GM19193 (cell line): ENCODE results near the gene SAMD4A.
A peak's percentile ranks its signal among the peaks of the same experiment; 100 is the strongest.

Experiments
- POLR2A ChIP-seq: IDR thresholded peaks from 4 replicates; pipeline ENCODE4 v1.6.1; 2011; ENCODE audit not compliant: insufficient read depth, insufficient read length; ENCODE audit errors: extremely low read depth

SAMD4A gene, protein sequence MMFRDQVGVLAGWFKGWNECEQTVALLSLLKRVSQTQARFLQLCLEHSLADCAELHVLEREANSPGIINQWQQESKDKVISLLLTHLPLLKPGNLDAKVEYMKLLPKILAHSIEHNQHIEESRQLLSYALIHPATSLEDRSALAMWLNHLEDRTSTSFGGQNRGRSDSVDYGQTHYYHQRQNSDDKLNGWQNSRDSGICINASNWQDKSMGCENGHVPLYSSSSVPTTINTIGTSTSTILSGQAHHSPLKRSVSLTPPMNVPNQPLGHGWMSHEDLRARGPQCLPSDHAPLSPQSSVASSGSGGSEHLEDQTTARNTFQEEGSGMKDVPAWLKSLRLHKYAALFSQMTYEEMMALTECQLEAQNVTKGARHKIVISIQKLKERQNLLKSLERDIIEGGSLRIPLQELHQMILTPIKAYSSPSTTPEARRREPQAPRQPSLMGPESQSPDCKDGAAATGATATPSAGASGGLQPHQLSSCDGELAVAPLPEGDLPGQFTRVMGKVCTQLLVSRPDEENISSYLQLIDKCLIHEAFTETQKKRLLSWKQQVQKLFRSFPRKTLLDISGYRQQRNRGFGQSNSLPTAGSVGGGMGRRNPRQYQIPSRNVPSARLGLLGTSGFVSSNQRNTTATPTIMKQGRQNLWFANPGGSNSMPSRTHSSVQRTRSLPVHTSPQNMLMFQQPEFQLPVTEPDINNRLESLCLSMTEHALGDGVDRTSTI

GRCh38 chr14:54566410-54567223 is at the start of gene SAMD4A:
TSS of gene SAMD4A (plus strand) at chr14:54567128. CDS start at chr14:54567917, 789 bp downstream.
- TF ChIP-seq POLR2A = peak; percentile 24

DNA sequence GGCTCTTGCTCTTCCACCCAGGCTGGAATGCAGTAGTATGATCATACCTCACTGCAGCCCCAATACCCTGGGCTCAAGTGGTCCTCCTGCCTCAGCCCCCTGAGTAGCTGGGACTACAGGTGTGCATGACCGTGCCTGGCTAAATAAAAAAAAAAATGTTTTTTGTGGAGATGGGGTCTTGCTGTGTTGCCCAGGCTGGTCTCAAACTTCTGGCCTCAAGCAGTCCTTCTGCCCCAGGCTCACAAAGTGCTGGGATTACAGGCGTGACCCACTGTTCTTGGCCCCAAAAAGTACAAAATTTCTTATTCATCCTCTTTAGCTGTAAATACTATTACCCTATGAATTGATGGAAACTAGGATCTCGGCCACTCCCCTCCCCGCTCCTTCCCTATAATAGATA is 42.5 kb upstream of the SAMD4A start:
- TF ChIP-seq POLR2A = no peak

DNA sequence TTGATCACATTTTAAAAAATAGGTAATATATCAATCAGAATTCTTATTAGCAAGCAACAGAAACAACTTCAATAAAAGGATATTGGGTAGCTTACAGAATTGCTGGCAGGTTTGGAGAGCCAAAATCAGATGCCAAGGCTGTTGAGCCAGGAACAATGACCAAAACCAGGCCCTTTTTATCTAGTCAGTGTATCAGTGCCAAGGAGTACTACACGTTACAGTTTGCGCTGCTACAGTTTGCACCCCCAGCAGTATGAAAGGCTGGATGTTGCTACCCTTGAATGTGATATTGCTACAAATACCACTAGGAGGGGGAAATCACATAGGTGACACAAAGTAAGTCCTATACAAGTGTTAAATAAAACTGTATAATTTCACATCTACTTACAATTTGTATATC is 38.0 kb upstream of the SAMD4A start:
- no peak for TF ChIP-seq POLR2A

- TF ChIP-seq POLR2A = no peak
Observed at GRCh38 chr14:54529811-54530210, 37.1 kb upstream of the SAMD4A start.

- TF ChIP-seq POLR2A = no peak
Observed at GRCh38 chr14:54532111-54533012, 34.6 kb upstream of the SAMD4A start.

DNA sequence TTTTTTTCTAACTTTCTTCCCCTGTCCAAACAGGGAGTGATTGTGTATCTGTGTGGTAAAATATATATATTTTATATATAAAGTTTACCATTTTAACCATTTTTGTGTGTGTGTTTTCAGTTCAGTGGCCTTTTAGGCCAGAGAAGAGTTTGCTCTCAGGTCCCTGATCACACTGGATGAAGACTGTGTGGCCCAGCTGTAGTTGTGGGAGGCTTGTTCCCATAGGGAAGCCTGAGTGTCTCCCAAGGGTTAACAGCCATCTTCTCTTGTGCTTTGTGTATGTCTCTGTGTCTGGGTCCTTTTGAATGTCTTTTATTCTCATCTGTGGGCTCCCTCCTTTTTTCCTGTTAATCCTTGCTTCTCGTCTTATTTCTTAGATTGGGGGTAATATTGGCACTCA is 33.8 kb upstream of the SAMD4A start:
- TF ChIP-seq POLR2A = no peak

GRCh38 chr14:54535126-54535525 is 31.8 kb upstream of the SAMD4A start:
- no peak for TF ChIP-seq POLR2A

- no peak for TF ChIP-seq POLR2A
Observed at GRCh38 chr14:54535646-54536045, 31.3 kb upstream of the SAMD4A start.

DNA sequence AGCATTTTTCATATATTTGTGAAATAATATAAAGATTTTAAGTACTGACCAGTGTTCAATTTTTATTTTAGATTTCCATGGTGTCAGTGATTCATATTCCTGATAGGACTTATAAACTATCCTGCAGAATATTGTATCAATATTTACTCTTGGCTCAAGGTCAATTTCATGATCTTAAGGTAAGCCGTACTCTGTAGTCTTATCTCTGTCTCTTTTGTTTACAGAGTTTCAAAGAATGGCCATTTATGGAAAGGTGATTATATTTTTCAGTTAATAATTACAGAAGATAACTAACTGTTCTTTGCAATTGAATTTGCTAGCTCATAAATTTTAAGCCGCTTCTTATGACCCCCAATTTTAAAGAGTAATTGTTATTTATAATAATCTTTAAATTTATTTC is 29.3 kb upstream of the SAMD4A start:
- TF ChIP-seq POLR2A = no peak

GRCh38 chr14:54538055-54538454 is 28.9 kb upstream of the SAMD4A start:
- TF ChIP-seq POLR2A = no peak

GRCh38 chr14:54547583-54547982 is 19.3 kb upstream of the SAMD4A start:
- TF ChIP-seq POLR2A = no peak

DNA sequence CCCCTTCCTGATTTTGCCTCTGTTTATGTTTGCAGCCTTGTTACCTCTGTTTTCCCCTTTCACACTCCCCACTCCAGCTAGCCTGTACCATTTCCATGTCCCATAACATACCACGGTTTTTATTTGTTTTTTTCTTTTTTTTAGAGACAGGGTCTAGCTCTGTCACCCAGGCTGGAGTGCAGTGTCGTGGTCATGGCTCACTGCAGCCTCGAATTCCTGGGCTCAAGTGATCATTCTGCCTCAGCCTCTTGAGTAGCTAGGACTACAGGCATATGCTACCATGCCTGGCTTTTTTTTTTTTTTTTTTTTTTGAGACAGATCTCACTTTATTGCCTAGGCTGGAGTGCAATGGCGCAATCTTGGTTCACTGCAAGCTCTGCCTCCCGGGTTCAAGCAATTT is 18.4 kb upstream of the SAMD4A start:
- no peak for TF ChIP-seq POLR2A

- no peak for TF ChIP-seq POLR2A
Observed at GRCh38 chr14:54549862-54550261, 17.1 kb upstream of the SAMD4A start.

DNA sequence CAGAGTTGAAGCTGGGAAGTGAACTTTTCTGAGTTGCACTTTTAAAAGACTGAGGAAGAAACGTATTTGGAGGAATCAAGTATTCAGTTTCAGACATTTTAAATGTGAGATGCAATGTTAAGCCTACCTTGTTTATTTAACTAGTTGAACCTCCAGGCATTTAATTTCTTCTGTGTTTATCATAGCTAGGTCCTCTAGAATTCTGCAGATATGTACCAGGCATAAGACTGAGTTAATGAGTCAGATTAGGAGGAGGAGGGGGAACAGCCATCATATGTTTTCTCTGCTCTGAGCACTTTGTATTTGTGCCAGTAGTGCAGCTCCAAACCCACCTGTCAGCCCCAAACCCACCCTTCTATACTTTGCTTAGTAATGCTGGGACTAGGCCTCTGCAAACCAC is 16.4 kb upstream of the SAMD4A start:
- TF ChIP-seq POLR2A = no peak
